Panc1 (cell line): ENCODE data around the gene ZFP62. TPM values are rescaled to one million over a fixed set of nuclear protein-coding genes. Genes with fewer than 3 reads are reported as not detected.

Experiments used
- ATAC-seq: fragments of 200-7000 bp; cut with Tn5 transposase; 2 replicates; pipeline ENCODE4 v1.9.1; 2020; ENCODE audit warnings: mild to moderate bottlenecking, moderate library complexity
- BruUV-seq: library from RNA; stranded (reverse); fragments of 400-500 nt; replicated peaks from 2 replicates; lab custom pipeline; 2021; lab: Mats Ljungman, UMichigan
- CTCF ChIA-PET: fragments of 300-600 bp; sonication (Branson Sonifier 250); formaldehyde crosslinking; loops from one replicate; lab custom pipeline; 2022; ENCODE audit warnings: antibody characterized with exemption; lab: Charles Lee
- POLR2A ChIA-PET: fragments of 300-600 bp; sonication (Branson Sonifier 250); formaldehyde crosslinking; loops from one replicate; lab custom pipeline; 2022; ENCODE audit warnings: antibody characterized with exemption; lab: Charles Lee
- DNase-seq: peaks from one replicate; pipeline ENCODE4 v3.0.0-alpha.2; 2010; ENCODE audit warnings: low read depth, low spot score
- H3K27ac ChIP-seq: 2 replicates; pipeline ENCODE4 v1.5.1; 2011; ENCODE audit warnings: mild to moderate bottlenecking, low read length, inconsistent platforms
- H3K27me3 ChIP-seq: fragments of 200-500 bp; sonication (Bioruptor generic); 2 replicates; pipeline ENCODE4 v1.6.0; 2014; ENCODE audit warnings: low read length, inconsistent platforms; ENCODE audit not compliant: control insufficient read depth, insufficient read depth
- H3K36me3 ChIP-seq: fragments of 200-500 bp; sonication (Bioruptor generic); 2 replicates; pipeline ENCODE4 v1.5.1; 2014; ENCODE audit warnings: inconsistent platforms, mild to moderate bottlenecking, low read length, moderate library complexity; ENCODE audit not compliant: control insufficient read depth, insufficient read depth
- H3K4me1 ChIP-seq: 2 replicates; pipeline ENCODE4 v1.5.1; 2011; ENCODE audit warnings: inconsistent platforms, mild to moderate bottlenecking, low read length, moderate library complexity; ENCODE audit not compliant: control insufficient read depth, insufficient read depth
- H3K4me3 ChIP-seq, 2 experiments: 2 replicates each; pipeline ENCODE4 v1.5.1; 2011 to 2012; ENCODE audit warnings: low read depth in 2 of 2, low read length in 2 of 2, mild to moderate bottlenecking in 2 of 2, inconsistent platforms in 1 of 2, moderate library complexity in 1 of 2
- H3K9me3 ChIP-seq: fragments of 200-500 bp; sonication (Bioruptor generic); 2 replicates; pipeline ENCODE4 v1.5.1; 2014; ENCODE audit warnings: low read depth, mild to moderate bottlenecking, inconsistent platforms, low read length, moderate library complexity; ENCODE audit not compliant: control insufficient read depth, insufficient read depth
- CTCF ChIP-seq: fragments of 450-650 bp; IDR thresholded peaks from 2 replicates; pipeline ENCODE4 v1.5.1; 2017; ENCODE audit warnings: mild to moderate bottlenecking
- POLR2AphosphoS5 ChIP-seq: IDR thresholded peaks from 2 replicates; pipeline ENCODE4 v1.6.1; 2012; ENCODE audit warnings: mild to moderate bottlenecking, low read depth, low read length, moderate library complexity
- REST ChIP-seq, 2 experiments: IDR thresholded peaks; 2 replicates each; pipeline ENCODE4 v1.6.1; 2011 to 2012; ENCODE audit warnings: low read depth in 2 of 2, control low read depth in 1 of 2, low read length in 1 of 2, mild to moderate bottlenecking in 1 of 2, moderate library complexity in 1 of 2; ENCODE audit not compliant: insufficient read depth in 1 of 2
- SIN3A ChIP-seq: IDR thresholded peaks from 2 replicates; pipeline ENCODE4 v1.6.1; 2012; ENCODE audit warnings: low read depth, mild to moderate bottlenecking, low read length, moderate library complexity, borderline replicate concordance; ENCODE audit not compliant: insufficient read depth
- TCF7L2 ChIP-seq: IDR thresholded peaks from 2 replicates; pipeline ENCODE4 v1.6.1; 2011; ENCODE audit warnings: mild to moderate bottlenecking, low read depth, low read length, inconsistent platforms
- in situ Hi-C: cut with HindIII; loops from 2 replicates; pipeline ENCODE4 v1.10.0; 2016; ENCODE audit warnings: low sequenced_read_pairs, low pct_unique_long_range_greater_than_20kb
- intact Hi-C: fragments of 100-400 bp; cut with micrococcal nuclease; formaldehyde crosslinking; loops from one replicate; pipeline ENCODE4 v1.10.0; 2022; ENCODE audit not compliant: unreplicated experiment
- total RNA-seq: library from RNA; stranded (reverse); gene quantifications from one replicate; pipeline ENCODE4 v1.2.1, GENCODE V29; 2021; ENCODE audit not compliant: unreplicated experiment

The ZFP62 gene
- total RNA-seq, 1 experiment from 2014 or later = 17.8 TPM

- in situ Hi-C loops = no loop called here
- intact Hi-C loops = no loop called here
- H3K9me3 ChIP-seq = peaks cover 74% of the 10 kb centered on the region
- peaks cover 5% of the 10 kb centered on the region; the same call in 1 of the 2 replicates for H3K36me3 ChIP-seq
- H3K4me3 ChIP-seq = no peak overlapping the region
- no peak overlapping the region for H3K27ac ChIP-seq
- BruUV-seq = no TSS peak
- H3K27me3 ChIP-seq = no peaks in the 10 kb centered on the region
- H3K4me1 ChIP-seq = no peaks in the 10 kb centered on the region
- ChIA-PET POLR2A (no interaction called here), CTCF (no interaction called here)
- TF ChIP-seq SIN3A = no peak
- TF ChIP-seq CTCF = no peak
- TF ChIP-seq REST (IDR thresholded peaks at IDR 0.05; ENCODE audit: insufficient read depth in 1 of 2, low read depth in 2 of 2, low read length in 1 of 2) = no peak
- ATAC-seq (no peak), DNase-seq (no peak)
Observed at GRCh38 chr5:180848878-180849277, 12.2 kb downstream of the ZFP62 start.

DNA sequence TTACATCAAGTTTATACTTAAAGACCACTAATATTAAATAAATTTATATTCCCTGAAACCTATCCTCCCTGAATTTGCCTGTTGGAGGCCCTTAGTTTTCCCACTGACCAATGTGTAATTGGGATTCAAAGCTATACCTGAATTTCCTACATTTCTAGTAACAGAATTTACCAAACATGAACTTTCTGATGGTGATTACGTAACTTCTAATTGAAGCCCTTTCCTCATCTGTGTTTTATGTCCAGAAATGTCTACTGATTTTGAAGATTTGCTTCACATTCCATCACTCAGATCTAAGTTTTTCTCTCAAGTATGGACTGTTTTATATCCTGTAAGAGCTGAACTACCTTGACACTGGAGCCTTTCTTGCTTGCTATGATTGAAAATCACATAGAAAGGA is 12.8 kb downstream of the ZFP62 start:
- no peak overlapping the region for H3K27ac ChIP-seq
- no peak for ATAC-seq
- intact Hi-C loops = no loop called here
- no peak for DNase-seq
- no peaks in the 10 kb centered on the region for H3K4me1 ChIP-seq
- no TSS peak for BruUV-seq
- peaks cover 73% of the 10 kb centered on the region for H3K9me3 ChIP-seq
- peaks cover 5% of the 10 kb centered on the region; the same call in 1 of the 2 replicates for H3K36me3 ChIP-seq
- ChIA-PET POLR2A (interaction anchor here (0.6 kb wide), 1 partner anchor 10 kb away, joined by 3 read pairs; no protein-coding TSS in a partner anchor), CTCF (no interaction called here)
- H3K27me3 ChIP-seq = no peaks in the 10 kb centered on the region
- in situ Hi-C loops = no loop called here
- TF ChIP-seq CTCF (no peak), SIN3A (no peak), REST (IDR thresholded peaks at IDR 0.05; ENCODE audit: insufficient read depth in 1 of 2, low read depth in 2 of 2, low read length in 1 of 2) (no peak), POLR2AphosphoS5 (no peak), TCF7L2 (no peak)
- no peak overlapping the region for H3K4me3 ChIP-seq
